Left colon (tissue), 2 donors: ENCODE measurements around the gene ISX. TPM values are rescaled to one million over a fixed set of nuclear protein-coding genes. Genes with fewer than 3 reads are reported as not detected.
"Not testable (repeated sequence)": the region's sequence is repeated elsewhere in the genome, so short reads cannot be mapped to it uniquely, and the experiment has no call there.

Experiments used
- ATAC-seq: fragments of 200-7000 bp; cut with Tn5 transposase; one replicate; pipeline ENCODE4 v1.9.1; 2020; ENCODE audit warnings: mild to moderate bottlenecking, moderate library complexity
- DNase-seq, 2 donors: peaks; one replicate each; pipeline ENCODE4 v3.0.0-alpha.2; 2020
- intact Hi-C, 2 donors: fragments of 100-400 bp; cut with DNase I in 1 of 2; cut with micrococcal nuclease in 1 of 2; formaldehyde crosslinking; loops; one replicate each; pipeline versions ENCODE4 v1.11.2 to v1.14.0; 2022; cut with DNase I, micrococcal nuclease
- total RNA-seq, 2 donors: library from RNA; stranded (reverse); fragmentation: NEBNext Ultra II Directional; extraction: Animal tissue kit (Norgen Biotek cat#: 25700); gene quantifications; one replicate each; pipeline ENCODE4 v1.2.1, GENCODE V29; 2021
- donor health status: DM: no; HTN: no; CAD: no.
- donor health status: DM: yes; HTN: yes; CAD: no.

Gene ISX
- total RNA-seq, 2 donors from 2014 or later, result 71.5 to 91.1 TPM

DNA sequence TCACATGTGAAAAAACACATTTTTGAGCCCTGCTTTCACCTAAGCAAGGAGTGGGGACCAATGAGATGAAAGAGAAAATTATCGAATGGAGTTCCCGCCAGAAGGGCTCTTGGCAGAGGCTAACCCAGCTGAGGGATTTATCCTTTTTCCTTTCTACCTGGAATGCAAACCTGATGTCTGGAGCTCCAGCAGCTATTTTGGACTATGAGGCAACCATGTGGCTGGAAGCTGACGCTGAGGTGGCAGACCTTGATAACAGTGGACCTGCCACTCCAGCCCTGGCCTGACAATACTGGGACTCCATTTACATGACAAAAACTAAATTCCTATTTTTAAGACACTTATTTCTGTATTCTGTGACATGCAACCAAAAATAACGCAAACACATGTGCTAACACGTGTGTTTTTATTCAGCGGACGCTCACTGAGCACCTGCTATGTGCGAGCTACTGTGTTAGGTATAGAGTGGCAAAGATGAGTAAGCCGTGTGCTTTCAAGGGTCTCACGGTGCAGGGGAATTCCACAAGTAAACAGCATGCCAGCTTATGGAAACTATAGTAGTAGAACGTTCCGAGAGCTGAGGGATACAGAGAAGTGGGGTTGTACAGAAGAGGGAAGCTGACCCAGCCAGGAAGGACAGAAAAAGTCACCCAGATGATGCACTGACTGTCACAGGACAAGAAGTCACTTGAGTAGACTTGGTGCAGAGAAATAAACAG, 19.1 kb upstream of the ISX start:
- DNase-seq, result no peak
- no peak for ATAC-seq
- intact Hi-C loops, result no loop called here

DNA sequence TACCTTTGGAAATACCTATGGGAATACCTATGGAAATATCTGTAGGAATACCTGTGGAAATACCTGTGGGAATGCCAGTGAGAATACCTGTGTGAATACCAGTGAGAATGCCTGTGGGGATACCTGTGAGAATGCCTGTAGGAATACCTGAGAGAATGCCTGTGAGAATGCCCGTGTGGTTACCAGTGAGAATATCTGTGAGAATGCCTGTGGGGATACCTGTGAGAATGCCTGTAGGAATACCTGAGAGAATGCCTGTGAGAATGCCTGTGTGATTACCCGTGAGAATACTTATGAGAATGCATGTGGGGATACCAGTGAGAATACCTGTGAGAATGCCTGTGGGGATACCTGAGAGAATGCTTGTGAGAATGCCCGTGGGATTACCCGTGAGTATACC, 15.9 kb upstream of the ISX start:
- DNase-seq, intact Hi-C loops, ATAC-seq: not testable (repeated sequence)

DNA sequence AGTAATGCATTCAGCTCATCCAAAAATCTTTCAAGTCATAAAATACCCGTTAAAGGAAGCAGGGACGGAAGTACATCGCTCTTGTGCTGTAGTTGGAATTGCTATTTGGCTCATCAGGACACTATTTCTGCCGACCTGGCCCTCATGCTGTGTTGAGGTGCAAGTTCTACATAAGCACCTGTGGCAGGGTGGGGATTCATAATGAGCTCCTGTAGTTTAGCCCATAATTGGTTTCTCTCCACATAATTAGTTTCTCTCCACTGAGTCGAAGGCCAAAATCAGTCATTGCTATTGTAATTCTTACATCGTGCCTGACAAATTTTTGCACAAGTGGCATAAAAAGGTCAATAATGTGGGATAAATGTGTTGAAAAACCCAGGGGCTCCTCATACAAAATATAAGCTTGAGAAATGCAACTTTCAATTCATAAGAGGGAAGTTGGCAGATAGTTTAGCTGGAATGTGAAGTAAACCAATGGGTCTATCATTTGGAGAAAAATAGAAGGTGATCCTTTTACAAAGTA, 14.9 kb upstream of the ISX start:
- no peak for ATAC-seq
- no peak for DNase-seq
- intact Hi-C loops, result no loop called here

DNA sequence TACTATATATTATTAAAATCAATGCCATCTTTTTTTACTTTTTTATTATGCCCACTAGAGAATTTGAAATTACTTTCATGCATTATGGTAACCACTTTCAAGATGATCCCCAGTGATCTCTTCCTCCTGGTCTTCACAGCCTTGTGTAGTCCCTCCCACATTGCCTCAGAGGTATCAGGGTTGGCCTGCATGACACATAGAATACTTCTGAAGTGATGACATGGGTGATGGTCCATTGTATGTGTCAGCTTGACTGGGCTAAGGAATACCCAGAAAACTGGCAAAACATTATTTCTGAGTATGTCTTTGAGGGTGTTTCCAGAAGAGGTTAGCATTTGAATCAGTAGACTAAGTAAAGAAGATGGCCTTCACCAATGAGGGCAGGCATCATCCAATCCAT, 14.2 kb upstream of the ISX start:
- ATAC-seq (no peak), DNase-seq (no peak)
- intact Hi-C loops, result no loop called here

DNA sequence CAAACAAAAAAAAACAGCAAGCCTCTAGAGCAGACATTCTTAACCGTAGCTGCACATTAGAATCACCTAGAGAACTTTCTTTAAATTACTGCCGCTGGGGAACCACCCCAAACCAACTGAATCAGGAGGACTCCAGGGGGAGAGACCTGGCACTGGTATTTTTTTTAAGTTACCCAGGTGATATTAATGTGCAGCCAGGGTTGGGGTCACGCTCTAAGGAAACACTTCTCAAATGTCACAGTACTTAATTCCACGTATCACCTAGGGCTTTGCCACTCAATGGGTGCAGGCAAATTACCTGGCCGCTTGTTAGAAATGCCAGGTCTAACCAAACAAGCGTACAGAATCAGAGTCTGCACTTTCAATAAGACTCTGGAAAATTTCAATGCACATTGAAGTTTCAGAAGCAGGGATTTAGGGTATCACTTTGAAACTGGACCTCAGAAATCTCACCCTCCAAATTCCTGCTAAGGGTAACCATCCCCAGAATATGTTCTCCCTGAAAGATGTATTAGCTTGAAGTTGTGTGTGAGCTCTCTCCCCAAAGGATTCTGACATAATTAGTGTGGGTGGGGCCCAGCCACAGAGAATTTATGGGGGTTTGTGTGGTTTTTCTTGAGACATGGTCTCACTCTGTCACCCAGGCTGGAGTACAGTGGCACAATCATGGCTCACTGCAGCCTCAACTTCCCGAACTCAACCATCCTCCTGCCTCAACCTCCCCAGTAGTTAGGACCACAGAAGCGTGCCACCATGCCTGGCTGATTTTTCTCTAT, 12.7 kb upstream of the ISX start:
- intact Hi-C loops, result no loop called here
- DNase-seq (no peak), ATAC-seq (no peak)

DNA sequence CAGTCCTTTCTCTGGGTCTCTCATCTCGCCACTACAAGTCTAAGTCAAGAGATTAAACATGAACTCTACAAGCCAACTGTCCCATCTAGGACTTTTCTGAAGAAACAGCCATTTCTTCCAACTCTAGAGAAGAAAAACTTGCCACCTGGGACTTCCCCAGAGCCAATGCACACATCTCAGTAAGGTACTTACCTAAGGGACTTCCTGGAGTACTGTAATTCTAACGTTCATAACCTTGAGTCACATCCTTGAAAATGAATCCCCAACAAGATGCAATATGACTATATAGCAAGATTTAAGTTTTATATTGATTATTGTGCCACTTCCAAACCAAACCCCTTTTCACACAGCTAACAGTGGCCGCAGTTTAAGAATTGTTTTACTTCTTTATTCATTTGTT, 11.9 kb upstream of the ISX start:
- intact Hi-C loops, result no loop called here
- ATAC-seq (no peak), DNase-seq (no peak)

DNA sequence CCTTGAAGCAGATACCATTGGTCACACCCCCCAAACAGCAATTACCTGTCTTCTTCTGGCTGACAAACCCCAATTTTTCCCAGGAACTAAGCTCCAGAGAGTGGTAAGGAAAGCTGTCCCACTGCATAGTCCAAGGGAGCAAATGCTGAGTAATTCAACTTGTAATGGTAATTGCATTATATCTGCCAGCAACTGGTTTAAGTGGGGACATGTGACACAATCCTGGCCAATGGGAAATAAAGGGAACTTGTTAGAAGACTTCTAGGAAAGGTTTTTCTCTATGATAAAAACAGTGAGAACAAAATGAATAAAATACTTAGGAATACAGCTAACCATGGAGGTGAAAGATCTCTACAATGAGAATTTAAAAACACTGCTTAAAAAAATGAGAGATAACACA, 9.5 kb upstream of the ISX start:
- DNase-seq, result no peak
- intact Hi-C loops, result no loop called here
- no peak for ATAC-seq

DNA sequence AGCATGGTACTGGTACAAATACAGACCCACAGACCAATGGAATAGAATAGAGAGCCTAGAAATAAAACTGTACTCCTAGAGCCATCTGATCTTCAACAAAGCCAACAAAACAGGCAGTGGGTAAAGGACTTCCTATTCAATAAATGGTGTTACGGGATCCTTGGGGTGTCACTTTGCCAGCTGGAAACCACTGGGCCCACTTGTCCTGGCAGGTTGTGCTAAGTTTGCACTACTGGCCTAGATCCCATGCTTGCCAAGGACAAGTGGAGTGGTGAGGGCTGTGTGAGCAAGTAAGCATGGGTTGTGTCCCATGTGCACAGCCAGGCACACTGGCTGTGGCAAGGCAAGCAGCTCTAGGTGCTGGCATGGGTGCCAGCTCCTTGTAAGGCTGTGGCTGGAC, 8.8 kb upstream of the ISX start:
- ATAC-seq, result no peak
- intact Hi-C loops, result no loop called here
- DNase-seq, result no peak

DNA sequence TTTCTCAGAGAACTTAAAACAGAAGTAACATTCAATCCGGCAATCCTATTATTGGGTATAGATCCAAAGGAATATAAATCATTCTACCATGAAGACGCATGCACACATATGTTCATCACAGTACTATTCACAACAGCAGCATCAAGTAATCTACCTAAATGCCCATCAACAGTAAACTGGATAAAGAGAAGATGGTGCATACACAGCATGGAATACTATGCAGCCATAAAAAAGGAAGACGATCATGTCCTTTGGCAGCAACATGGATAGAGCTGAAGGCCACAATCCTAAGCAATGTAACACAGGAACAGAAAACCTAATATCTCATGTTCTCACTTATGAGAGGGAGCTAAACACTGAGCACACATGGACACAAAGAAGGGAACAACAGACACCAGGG, 6.3 kb upstream of the ISX start:
- ATAC-seq (no peak), DNase-seq (no peak)
- intact Hi-C loops, result no loop called here

DNA sequence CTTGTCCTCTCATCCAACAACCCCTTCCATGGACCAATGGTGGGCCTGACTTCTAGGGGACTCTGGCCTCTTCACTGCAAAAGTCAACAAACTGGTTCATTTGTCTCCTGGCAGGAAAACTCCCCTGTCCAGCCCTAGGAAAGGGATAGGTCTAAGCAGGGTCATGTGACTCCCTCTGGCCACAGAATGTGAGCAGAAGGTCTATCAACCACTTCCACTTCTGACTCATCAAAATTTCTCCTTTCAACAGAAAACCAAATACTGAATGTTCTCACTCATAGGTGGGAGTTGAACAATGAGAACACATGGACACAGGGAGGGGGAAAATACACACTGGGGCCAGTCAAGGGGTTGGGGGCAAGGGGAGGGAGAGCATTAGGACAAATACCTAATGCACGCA, 1.3 kb upstream of the ISX start:
- ATAC-seq (peak; percentile 37), DNase-seq (peak in 1 of 2 donors; percentile 58)
- intact Hi-C loops, result no loop called here

DNA sequence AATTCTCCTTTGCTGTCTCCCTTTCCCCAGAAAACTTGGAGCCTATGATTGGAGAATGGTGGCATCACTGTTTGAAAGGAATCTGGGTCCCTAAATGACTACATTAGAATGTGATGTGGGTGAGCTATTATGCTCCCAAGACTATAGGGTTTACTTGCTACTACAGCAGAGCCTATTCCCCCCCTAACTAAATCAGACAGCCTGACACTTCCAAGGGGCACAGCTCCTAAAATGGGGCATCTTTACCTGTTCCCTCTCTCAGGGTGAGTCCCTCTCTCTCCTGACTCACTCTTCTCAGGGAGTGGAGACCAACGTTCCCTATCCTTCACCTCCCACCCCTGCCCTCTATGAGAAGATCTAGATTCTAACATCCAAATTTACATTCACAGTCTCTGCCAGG, 775 bp upstream of the ISX start:
- no peak for DNase-seq
- no peak for ATAC-seq
- intact Hi-C loops, result no loop called here

DNA sequence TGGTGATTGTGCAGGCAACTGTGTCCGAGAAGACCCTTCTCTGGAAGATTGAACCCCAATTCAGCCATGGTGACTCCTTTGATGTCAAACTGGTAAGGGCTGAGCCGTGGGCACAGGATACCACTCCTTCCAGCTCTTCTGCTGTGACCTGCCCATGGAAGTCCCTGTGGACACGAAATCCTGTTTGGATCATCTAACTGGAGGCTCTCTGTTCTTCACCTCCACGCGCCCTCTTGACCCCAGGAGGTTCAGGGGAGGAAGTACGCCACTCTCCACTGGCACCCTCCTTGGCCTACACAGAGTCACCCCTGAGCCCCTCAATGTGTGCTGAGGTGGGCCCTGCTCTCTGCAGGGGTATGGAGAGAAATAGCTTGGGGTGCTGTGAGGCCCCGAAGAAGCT, 810 bp downstream of the ISX start:
- peak; percentile 18 for ATAC-seq
- intact Hi-C loops, result no loop called here
- DNase-seq, result no peak

DNA sequence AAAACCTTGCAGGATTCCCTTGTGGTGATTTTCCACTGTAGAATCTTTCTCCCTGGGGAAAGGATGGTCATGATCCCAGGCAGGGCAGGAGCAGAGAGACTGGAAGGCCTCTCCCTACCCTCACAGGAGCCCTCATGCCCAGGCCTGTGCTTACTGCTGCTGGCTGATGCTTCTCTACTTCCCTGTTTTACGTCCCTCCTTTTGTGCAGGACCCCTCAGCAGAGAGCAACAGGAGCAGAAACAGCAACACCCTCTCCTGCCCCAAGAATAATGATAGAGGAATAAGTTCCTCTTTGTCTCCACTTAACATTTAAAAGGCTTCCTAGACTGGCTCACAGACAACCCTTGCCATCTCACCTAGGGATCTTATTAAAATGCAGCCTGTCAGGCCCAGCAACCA, 3.6 kb downstream of the ISX start:
- DNase-seq (no peak), ATAC-seq (no peak)
- intact Hi-C loops, result no loop called here

DNA sequence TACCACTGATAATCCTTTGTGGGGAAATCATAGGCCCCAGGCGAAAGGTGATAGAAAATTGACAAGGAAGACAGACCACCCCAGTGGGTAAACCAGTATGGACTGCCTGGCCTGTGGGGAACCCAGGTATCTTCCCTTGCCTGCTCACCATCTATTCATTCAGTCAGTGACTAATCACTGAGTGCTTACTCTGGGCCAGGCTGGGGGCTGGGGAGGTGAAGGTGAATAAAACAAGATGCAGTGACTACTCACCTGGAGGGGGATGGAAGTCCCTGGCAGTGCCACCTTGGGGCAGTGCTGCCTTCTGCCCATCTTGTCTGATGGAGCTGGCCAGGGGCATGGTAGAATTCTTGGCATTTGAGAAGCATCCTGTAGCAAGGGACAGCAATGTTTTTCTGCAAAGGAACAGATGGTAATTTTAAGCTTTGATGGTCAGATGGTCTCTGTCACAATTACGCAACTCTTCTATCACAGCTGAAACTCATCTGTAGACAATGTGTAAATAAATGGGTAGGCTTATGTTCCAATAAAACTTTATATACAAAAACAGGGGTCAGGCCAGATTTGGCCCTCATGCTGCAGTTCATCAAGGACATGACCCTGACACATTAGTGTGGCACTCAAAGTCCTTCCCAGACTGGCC, 4.6 kb downstream of the ISX start:
- no peak for DNase-seq
- intact Hi-C loops, result no loop called here

DNA sequence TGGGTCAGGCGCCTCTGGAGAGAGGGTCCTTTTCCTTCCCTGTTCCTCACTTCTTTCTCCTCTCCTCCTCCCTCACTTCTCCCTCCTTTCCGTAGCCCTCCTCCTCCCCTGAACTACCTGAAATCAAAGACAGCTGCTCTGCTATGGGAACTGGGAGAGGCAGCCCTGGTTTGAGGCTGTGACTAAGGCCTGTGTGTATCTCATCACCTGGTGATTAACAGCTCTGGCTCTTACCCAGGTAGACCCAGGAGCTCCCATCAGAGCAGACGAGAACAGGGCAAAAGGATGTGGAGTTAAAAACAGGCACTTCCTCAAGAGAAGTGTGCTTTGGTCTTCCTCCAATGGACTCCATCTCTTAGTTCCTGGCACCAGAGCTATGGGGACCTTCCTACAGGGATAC, 5.8 kb downstream of the ISX start:
- DNase-seq (no peak), ATAC-seq (peak; percentile 34)

More for the DNA sequence above, 4.6 kb downstream of the ISX start:
- ATAC-seq, result no peak

DNA sequence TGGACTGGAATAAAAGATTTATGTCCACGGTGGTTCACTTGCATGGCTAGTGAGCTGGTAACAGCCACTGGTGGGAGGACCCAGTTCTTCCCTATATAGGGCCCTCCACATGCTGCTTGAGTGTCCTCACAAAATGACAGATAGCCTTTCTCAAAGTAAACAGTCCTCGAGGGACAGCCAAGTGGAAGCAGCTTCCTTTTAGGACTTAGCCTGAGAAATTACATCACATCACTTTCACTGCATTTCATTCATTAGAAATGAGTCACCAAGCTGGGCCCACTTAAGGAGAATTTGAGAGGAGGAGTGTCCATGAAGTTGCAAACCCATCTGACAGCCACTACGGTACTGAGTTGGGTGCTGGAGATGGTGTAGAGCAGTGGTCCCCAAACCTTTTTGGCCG, 7.0 kb downstream of the ISX start:
- ATAC-seq (no peak), DNase-seq (no peak)
- intact Hi-C loops, result no loop called here

More for the DNA sequence above, 5.8 kb downstream of the ISX start:
- intact Hi-C loops, result no loop called here

DNA sequence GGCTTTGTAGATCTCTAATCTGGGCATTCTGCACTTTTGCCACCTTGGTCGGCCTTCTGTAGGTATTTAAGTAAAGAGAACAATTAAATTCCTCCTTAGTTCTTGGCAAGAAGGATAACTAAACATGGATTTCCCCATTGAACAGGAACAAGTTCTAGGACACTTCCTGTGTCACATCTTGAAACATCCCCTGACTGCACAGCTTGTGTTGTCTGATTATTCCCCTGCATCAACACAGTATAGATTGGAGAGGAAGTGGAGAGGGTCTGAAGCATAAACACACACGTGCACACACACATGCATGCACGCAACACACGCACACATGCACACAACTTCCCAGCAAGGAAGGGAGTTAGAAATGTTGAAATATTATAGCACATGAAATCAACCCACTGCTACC, 8.6 kb downstream of the ISX start:
- DNase-seq (no peak), ATAC-seq (no peak)
- intact Hi-C loops, result no loop called here

DNA sequence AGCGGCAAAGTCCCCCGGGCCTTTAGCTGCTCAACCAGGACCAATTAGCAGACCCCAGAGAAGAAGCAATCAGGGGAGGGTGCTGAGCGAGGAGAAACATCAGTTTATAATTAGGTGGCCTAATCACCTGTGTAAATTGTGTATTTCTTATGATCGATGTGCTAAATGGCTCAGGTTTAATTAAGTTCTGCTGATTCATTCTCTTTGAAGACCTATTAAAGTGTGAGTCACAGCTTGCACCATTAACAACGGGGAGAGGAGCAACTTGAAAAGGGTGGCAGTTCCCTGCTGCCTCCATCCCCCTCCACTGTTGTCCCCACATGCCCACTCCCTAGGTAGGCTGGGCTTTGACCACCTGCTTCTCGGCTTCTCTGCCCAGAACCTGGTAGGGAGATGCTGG, 10.7 kb downstream of the ISX start:
- DNase-seq (no peak), ATAC-seq (peak; percentile 31)
- intact Hi-C loops, result no loop called here

DNA sequence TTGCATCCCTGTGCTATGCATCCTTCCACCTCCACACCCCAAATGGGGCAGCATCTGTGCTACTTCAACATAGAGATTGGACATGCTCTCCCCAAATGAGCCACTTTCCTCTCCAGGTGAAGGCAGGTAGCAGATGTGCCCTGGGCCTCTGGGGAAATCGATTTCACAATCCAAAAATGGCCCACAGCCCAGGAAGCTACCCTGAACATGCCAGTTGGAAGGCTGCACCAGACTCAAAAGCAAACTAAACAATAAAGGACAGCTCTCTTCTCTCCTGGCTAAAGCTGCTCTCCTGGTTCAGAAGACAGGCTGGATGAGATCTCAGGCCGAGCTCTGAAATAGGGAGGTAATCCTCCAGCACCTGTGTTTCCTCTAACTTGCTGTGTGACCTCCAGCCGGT, 19.7 kb downstream of the ISX start:
- ATAC-seq, result no peak
- DNase-seq, result no peak
- intact Hi-C loops, result no loop called here

DNA sequence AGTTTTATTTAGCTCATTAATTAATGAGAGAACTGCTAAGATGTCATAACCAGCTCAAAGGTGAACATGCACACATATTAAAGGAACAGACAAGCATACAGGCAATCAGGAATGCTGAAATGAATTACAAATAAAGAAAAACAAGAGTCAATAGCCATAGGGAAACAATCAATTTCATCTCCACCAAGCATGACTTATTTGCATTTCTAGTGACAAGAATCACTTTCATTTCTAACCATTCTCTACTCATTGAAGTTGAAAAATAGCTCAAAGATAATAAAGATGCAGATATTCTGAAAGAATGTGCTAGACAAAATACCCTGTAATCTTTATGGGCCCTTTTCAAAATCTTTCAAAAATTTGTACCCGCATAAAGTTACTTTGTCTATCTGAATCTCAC, 23.2 kb downstream of the ISX start:
- DNase-seq, result no peak
- no peak for ATAC-seq
- intact Hi-C loops, result no loop called here
